GM11168 (cell line): ENCODE data around the gene LINC00237.

Experiments
- in situ Hi-C: fragments of 300-500 bp; cut with MboI; formaldehyde crosslinking; loops from one replicate; pipeline ENCODE4 v1.12.0; 2022; ENCODE audit warnings: low sequenced_read_pairs; ENCODE audit not compliant: unreplicated experiment

LINC00237 gene

GRCh38 chr20:21106171-21107017 is at the start of gene LINC00237:
Gene LINC00237 (minus strand): TSS chr20:21106358.
- in situ Hi-C loops: no loop called here

GRCh38 chr20:21155268-21155667 is 49.1 kb upstream of the LINC00237 start:
- in situ Hi-C loops: no loop called here

GRCh38 chr20:21154692-21155091 is 48.5 kb upstream of the LINC00237 start:
- in situ Hi-C loops: no loop called here

- in situ Hi-C loops: no loop called here
Measured at GRCh38 chr20:21151791-21152190, 45.6 kb upstream of the LINC00237 start.

GRCh38 chr20:21149344-21149743 is 43.2 kb upstream of the LINC00237 start:
- in situ Hi-C loops: no loop called here

GRCh38 chr20:21147593-21147992 is 41.4 kb upstream of the LINC00237 start:
- in situ Hi-C loops: no loop called here

- in situ Hi-C loops: no loop called here
Measured at GRCh38 chr20:21146215-21146614, 40.1 kb upstream of the LINC00237 start.

- in situ Hi-C loops: no loop called here
Measured at GRCh38 chr20:21145424-21145823, 39.3 kb upstream of the LINC00237 start.

GRCh38 chr20:21143194-21143890 is 37.2 kb upstream of the LINC00237 start:
- in situ Hi-C loops: no loop called here

- in situ Hi-C loops: no loop called here
Measured at GRCh38 chr20:21141825-21142224, 35.7 kb upstream of the LINC00237 start.

GRCh38 chr20:21139881-21140566 is 33.9 kb upstream of the LINC00237 start:
- in situ Hi-C loops: no loop called here

- in situ Hi-C loops: no loop called here
Measured at GRCh38 chr20:21137078-21137477, 30.9 kb upstream of the LINC00237 start.

- in situ Hi-C loops: no loop called here
Measured at GRCh38 chr20:21136015-21136732, 30.0 kb upstream of the LINC00237 start.

- in situ Hi-C loops: no loop called here
Measured at GRCh38 chr20:21134883-21135493, 28.8 kb upstream of the LINC00237 start.

- in situ Hi-C loops: no loop called here
Measured at GRCh38 chr20:21133917-21134622, 27.9 kb upstream of the LINC00237 start.

- in situ Hi-C loops: no loop called here
Measured at GRCh38 chr20:21133404-21133803, 27.2 kb upstream of the LINC00237 start.

- in situ Hi-C loops: no loop called here
Measured at GRCh38 chr20:21129861-21130260, 23.7 kb upstream of the LINC00237 start.

GRCh38 chr20:21127201-21127981 is 21.2 kb upstream of the LINC00237 start:
- in situ Hi-C loops: no loop called here

- in situ Hi-C loops: no loop called here
Measured at GRCh38 chr20:21126581-21126870, 20.4 kb upstream of the LINC00237 start.
